Measurements from ENCODE around the gene PRMT9.

DNA sequence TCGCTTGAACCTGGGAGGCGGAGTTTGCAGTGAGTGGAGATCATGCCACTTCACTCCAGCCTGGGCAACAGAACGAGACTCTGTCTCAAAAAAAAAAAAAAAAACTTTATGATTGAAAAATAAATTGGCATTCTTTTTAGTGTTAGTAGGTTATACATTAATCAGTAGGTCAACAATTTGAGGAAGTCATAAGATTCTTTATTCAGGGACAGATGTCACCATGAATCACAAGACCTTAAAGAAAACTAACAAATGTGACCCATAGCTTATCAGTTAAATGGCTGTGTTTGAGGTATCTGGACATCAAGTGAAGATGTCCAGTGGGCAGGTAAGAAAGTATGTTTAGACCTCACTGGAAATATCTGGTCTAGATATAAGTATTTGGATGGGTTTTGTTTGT, 9.3 kb upstream of the PRMT9 start:
- no peak for TF ChIP-seq CEBPB (IDR thresholded peaks at IDR 0.05)
- TF ChIP-seq ZBTB7A (IDR thresholded peaks at IDR 0.05; ENCODE audit: low read depth) = no peak
- no peak for TF ChIP-seq EP300 (IDR thresholded peaks at IDR 0.05; ENCODE audit: borderline replicate concordance)
- no peak for TF ChIP-seq REST (IDR thresholded peaks at IDR 0.05; ENCODE audit: low read depth)
- TF ChIP-seq RAD21 (IDR thresholded peaks at IDR 0.05; ENCODE audit: low read depth) = no peak
- TF ChIP-seq TAF1 (IDR thresholded peaks at IDR 0.05; ENCODE audit: low read depth) = no peak

All from Ishikawa (cell line).